ENCODE measurements around the gene ALKBH2. TPM values are rescaled to one million over a fixed set of nuclear protein-coding genes. Genes with fewer than 3 reads are reported as not detected.

ALKBH2 gene
- total RNA-seq, 1 donor from 2014 or later, result 10.8 TPM

GRCh38 chr12:109131154-109132050 is 38.1 kb upstream of the ALKBH2 start:
- TF ChIP-seq, protein P1, sequence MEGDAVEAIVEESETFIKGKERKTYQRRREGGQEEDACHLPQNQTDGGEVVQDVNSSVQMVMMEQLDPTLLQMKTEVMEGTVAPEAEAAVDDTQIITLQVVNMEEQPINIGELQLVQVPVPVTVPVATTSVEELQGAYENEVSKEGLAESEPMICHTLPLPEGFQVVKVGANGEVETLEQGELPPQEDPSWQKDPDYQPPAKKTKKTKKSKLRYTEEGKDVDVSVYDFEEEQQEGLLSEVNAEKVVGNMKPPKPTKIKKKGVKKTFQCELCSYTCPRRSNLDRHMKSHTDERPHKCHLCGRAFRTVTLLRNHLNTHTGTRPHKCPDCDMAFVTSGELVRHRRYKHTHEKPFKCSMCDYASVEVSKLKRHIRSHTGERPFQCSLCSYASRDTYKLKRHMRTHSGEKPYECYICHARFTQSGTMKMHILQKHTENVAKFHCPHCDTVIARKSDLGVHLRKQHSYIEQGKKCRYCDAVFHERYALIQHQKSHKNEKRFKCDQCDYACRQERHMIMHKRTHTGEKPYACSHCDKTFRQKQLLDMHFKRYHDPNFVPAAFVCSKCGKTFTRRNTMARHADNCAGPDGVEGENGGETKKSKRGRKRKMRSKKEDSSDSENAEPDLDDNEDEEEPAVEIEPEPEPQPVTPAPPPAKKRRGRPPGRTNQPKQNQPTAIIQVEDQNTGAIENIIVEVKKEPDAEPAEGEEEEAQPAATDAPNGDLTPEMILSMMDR (conservative IDR thresholded peaks at IDR 0.05; ENCODE audit: low read depth, low read length), result no peak
- no peak for DNase-seq (ENCODE audit: low read depth)
- no peak overlapping the region for H3K4me3 ChIP-seq (ENCODE audit: low read depth, low read length)

DNA sequence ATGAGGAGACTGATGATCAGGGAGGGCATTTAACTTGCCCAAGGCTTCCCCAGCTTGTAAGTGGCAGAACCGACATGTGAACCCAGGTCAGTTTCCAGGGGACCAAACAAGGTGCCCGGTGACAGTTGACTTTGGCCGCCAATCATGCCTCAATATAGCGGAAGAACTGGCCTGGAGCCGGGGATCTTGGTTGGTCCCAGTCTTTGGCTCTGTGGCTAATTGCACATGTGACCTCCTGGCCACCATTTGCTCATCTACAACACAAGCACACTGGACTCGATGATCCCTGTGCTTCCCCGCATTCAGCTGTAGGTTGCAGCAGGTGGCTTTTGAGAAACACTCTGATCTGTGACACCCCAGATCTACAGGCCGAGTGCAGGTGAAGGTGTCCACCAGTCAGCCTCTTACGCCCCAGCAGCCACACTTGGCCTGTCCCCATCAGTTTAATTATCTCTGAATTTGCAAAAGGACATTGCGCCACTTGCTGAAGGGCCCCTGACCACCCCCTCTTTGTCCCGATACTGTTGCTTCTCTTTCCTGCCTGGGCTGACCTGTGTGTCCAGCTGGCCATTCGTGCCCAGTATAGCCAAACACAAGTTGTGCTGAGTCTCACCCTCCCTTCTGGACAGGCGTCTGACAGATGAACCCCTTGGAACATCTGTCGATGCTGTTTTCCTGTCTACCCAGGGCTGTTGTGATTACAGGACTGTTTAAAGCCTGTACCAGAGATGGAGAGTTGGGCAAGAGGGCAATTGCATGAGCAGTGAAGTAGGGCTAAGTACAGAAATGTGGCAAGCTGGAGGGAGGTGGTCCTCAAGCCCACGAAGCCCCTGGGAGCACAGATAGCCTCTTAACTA is 37.3 kb upstream of the ALKBH2 start:
- H3K4me3 ChIP-seq (ENCODE audit: low read depth, low read length), result no peak overlapping the region
- DNase-seq (ENCODE audit: low read depth), result no peak
- TF ChIP-seq, protein P1 (conservative IDR thresholded peaks at IDR 0.05; ENCODE audit: low read depth, low read length), result no peak

DNA sequence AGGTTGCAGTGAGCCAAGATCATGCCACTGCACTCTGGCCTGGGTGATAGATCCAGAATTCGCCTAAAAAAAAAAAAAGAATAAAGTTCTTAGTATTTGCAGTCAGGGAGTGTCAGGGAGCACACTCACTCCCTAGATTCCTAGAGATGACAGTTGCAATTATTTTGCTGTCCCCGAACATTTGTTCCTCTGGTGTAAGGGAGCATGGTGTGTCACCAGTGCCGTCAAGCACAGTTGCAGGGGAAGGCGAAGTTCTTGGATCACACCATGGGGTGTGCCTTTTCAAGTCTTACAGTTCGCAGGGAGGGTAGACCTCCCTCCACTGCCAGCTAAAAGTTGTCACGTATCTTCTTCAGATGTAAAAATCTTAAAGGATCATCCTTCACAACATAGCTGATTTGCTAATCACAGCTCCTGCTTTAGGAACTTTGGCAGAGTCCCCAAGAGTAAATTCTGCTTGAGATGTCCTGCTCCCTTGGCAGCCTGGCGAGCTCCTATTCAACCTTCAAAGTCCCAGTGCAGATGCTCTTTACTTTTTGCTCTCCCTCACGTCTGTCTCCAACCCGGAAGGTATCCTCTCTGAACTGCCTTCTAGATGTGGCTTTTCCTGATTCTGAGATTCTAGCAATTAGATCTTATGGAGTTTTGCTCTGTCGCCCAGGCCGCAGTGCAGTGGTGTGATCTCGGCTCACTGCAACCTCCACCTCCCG is 34.4 kb upstream of the ALKBH2 start:
- H3K4me3 ChIP-seq (ENCODE audit: low read depth, low read length), result no peak overlapping the region
- no peak for DNase-seq (ENCODE audit: low read depth)
- TF ChIP-seq, protein P1 (conservative IDR thresholded peaks at IDR 0.05; ENCODE audit: low read depth, low read length), result no peak

DNA sequence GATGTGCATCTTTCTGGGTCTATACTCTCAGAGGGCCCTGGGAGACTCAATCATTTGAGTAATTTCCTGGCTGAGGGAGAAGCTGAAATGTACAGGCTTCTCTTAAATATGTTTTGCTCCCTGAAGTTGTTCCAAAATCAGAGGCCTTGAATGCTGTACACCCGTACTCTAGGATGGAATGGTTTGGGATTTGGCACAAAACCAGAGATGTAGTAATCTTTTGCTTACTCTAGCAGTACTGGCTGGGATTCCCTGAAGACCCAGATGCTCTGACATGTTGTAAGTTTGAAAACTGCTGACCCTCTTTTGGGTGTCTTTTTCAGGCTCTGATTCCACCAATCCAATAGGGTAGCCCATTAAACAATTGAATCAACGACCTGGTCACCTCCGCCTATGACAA is 33.5 kb upstream of the ALKBH2 start:
- DNase-seq (ENCODE audit: low read depth), result no peak
- TF ChIP-seq, protein P1 (conservative IDR thresholded peaks at IDR 0.05; ENCODE audit: low read depth, low read length), result no peak
- no peak overlapping the region for H3K4me3 ChIP-seq (ENCODE audit: low read depth, low read length)

GRCh38 chr12:109125791-109126190 is 32.5 kb upstream of the ALKBH2 start:
- no peak for DNase-seq (ENCODE audit: low read depth)
- TF ChIP-seq, protein P1 (conservative IDR thresholded peaks at IDR 0.05; ENCODE audit: low read depth, low read length), result no peak
- H3K4me3 ChIP-seq (ENCODE audit: low read depth, low read length), result no peak overlapping the region

DNA sequence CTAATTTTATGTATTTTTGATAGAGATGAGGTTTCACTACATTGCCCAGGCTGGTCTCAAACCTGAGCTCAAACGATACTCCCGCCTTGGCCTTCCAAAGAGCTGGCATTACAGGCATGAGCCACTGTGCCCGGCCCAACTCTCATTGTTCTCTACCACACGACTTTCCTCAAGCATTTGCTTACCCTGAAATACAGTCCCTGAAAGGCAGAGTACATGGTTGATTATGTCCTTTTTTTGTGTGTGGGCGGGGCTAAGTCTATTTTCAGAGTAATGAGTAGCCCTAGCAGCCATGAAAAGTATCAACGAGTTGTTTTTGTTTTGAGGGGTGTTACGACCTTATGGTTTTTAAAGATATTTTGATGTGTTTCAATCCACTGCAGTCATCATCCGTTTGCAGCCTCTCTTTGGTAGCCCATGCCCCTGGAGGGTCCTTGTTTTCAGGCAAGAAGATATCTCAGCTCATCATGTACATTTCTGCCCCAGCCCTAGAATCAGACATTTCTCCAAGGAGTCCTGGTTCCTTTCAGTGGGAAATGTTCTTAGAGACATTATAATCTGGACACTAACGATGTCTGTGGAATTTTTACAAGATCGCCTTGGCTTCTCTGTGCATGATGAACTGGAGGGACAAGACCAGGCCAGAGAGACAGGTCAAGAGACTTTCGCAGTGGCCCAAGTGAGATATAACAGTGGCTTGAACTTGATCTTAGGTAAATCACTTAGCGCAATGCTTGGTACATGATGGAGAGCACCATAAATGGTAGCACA is 31.8 kb upstream of the ALKBH2 start:
- H3K4me3 ChIP-seq (ENCODE audit: low read depth, low read length), result no peak overlapping the region
- TF ChIP-seq, protein P1 (conservative IDR thresholded peaks at IDR 0.05; ENCODE audit: low read depth, low read length), result no peak

More for the DNA sequence above, 31.8 kb upstream of the ALKBH2 start:
- no peak for DNase-seq (ENCODE audit: low read depth)
